ENCODE data around the gene AGO4. TPM values are rescaled to one million over a fixed set of nuclear protein-coding genes. Genes with fewer than 3 reads are reported as not detected.
"Not testable (repeated sequence)": the region's sequence is repeated elsewhere in the genome, so short reads cannot be mapped to it uniquely, and the experiment has no call there.

AGO4 gene
- 11.4 TPM for polyA plus RNA-seq (2013, experiment 1 of 2; ENCODE audit: insufficient read length)
- 12.5 TPM for polyA plus RNA-seq (2013, experiment 2 of 2; ENCODE audit: insufficient read length)

DNA sequence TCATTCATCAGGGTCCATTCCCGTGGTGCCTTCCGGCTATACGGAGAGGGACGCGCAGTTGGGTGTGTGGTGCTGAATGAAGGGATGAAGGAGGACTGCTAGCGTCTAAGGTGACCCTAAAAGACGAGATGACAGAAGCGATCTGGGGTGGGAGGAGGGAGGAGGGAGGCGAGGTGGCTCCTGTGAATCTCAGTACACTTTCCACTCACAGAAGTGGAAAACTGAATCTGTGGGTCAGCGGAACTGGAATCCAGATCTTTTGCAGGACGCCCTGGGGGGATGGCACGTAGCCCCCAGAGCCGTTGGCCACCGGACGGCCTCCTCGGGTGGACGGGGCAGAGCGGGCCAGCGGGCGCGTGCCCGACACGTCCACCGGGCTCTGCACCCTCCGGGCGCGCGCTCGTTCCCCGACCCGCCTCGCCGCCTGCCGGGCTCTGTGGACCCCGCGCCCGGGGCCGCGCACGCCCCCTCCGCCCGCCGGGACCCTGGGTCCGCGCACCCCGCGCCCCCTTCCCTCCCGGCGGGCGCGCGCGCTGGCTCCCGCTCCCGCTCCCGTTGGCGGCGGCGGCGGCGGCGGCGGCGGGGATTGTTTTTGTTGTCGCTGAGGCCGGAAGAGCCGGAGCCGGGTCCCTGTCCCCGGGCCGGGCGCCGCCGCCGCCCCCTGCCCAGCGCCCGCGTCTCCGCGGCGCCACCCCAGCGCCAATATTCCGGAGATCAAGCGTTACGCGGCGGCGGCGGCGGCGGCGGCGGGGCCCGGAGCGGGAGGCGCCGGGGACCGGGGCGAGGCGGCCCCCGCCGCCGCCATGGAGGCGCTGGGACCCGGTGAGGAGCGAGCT lies at the start of gene AGO4:
TSS of gene AGO4 (plus strand) at position 403 of the 836 bp plus-strand sequence. CDS start at position 804, 401 bp downstream.
- DNase-seq, result peak; percentile 62

DNA sequence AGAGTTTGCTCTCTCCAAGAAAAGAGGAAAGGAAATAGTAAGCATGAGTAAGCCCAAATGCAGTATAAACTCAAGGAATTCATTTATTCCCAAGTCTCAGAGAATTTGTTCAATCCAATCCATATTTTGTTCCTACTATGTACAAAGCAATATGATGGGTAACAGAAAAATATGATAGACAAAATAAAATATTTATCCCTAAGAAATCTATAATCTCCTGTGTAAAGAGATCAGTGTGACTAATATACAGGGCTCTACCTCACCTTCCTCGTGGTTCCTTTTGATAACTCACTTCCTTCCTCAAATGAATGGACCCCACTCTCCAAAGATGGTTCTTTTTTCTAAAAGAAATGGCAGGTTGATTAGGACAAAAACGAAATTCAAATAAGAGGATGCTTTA lies 45.7 kb upstream of the AGO4 start:
- DNase-seq, result no peak

DNA sequence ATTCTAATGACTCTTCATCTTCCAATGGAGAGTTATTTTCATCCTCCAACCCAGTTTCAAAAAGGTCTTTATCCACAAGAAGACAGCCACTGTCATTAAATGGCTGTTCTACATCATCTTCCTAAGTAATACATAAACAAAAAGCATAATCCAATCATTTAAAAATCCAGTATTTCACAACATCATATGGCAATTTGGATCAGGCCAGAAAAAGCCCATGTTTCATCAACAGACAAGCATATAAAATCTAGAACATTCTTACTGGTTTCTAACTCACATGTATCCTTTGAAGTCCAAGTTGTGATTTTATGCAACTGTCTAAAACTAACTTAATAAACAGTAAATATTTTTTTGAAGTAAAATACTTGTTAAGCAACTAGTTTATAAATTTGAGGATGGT lies 44.6 kb upstream of the AGO4 start:
- no peak for DNase-seq

DNA sequence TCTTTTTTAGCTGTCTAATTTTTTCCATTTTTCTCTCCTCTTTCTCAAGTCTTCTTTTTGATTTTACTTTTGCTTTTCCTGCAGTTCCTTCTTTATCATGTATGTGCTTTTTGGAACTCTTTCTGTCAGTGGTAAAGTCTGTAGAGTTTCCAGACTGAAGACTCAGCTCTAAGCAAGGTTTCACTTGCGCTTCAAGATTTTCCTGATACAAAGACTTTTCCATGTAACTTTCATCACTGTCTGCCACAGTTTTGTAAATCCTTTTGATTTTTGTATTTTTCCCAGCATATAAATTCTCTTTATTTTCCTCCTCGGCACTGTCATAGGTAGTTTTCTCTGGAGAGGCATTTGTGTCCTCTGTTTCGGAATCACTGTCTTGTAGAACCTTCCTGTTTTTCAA lies 43.5 kb upstream of the AGO4 start:
- DNase-seq, result no peak

DNA sequence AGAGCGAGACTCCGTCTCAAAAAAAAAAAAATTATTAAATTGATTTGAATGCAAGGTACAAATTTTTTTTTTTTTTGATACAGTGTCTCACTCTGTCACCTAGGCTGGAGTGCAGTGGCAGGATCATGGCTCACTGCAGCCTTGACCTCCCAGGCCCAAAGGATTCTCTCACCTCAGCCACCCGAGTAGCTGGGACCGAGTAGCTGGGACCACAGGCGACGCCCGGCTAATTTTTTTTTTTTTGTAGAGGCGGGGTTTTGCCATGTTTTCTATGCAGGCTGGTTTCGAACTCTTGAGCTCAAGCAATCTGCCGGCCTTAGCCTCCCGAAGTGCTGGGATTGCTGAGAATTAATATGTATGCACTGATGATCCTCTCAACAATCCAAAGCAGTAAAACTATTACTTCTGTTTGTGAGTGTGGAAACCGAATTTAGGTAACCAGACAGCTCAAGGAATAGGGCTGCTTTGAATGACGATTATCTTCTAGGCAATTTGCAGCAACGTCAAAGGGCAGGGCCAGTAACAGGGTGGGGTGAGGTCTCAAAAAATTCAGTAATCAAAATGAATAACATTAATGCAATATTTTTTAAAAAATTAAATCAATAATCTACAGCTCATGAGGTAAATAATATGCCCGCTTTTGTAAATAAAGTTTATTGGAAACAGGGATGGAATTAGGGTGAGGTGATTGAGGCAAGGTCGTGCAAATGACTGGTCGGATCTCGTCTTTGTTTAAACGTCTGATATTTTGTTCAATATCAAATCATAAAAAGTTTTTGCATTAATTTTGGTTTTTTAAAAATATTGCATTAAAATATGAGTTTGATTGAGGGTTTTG lies 39.2 kb upstream of the AGO4 start:
- peak; percentile 7 for DNase-seq

DNA sequence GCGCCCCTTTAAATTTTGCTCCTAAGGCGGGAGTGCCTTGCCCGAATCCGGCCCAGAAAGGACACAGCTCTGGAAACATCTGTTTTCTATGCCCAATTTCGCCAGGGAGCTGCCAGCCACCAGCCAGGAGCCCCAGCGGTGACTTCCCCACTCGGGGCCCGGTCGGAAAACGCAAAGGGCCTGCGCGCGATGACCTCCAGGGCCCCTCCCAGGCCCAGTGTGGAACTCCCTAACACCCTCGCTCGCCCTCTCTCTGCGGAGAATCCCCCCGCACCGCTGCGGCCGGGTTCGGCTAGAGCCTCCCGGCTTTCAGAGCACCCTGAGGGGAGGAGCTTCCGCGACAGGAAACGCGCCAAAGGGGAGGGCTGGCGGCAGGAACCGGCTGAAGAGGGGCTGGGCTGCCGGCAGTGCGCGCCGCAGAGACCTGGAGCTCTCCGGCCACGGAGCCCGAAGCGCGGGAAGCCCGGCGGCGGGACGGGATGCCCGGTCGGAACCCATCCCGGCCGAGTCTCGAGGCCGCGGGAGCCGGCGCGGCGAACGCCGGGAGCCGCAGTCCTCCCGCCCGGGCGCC lies 38.5 kb upstream of the AGO4 start:
- DNase-seq, result peak; percentile 89

DNA sequence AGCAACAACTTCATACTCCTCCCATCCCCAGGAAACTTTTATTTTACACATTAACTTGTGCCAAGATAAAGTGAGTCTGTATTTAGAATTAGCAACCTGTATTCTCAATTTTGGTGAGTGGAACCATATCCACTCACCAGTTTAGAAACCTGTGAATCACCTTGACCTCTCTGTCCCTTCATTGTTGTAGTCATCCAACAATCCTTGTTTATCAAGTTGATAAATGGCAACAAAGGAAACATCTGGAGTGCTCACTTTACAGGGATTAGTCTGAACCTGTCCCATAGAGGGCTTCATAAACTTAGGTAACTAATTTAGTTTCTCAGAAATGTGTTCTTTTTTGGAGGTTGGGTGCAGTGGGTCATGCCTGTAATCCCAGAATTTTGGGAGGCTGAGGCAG lies 34.1 kb upstream of the AGO4 start:
- no peak for DNase-seq

DNA sequence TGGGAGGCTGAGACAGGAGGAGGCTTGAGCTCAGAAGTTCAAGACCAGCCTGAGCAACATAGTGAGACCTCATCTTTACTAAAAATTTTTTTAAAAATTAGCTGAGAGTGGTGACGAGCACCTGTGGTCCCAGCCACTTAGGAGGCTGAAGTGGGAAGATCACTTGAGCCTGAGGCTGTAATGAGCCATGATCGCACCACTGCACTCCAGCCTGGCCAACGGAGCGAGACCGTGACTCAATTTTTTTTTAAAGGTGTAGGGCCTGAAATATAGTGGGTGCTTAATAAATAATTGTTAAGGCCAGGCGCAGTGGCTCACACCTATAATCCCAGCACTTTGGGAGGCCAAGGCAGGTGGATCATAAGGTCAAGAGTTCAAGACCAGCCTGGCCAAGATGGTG lies 31.6 kb upstream of the AGO4 start:
- not testable (repeated sequence) for DNase-seq

DNA sequence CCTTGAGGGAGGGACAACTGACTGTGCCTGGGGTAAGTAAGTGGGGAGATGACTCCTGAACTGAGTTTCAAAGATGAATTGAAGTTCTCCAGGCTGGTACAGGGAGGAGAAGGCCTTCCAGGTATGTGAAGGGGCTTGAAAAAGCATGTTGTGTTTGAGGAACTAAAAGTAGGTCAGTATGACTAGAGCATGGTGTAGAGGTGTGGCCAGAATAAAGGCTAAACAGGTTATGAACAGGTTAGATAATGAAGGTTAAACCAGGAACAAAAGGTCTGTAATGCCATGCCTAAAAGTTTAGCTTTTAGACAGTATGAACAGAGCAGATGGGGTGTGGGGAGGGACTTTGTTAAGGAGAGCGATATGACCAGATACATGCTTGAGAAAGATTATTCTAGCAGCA lies 30.7 kb upstream of the AGO4 start:
- no peak for DNase-seq

DNA sequence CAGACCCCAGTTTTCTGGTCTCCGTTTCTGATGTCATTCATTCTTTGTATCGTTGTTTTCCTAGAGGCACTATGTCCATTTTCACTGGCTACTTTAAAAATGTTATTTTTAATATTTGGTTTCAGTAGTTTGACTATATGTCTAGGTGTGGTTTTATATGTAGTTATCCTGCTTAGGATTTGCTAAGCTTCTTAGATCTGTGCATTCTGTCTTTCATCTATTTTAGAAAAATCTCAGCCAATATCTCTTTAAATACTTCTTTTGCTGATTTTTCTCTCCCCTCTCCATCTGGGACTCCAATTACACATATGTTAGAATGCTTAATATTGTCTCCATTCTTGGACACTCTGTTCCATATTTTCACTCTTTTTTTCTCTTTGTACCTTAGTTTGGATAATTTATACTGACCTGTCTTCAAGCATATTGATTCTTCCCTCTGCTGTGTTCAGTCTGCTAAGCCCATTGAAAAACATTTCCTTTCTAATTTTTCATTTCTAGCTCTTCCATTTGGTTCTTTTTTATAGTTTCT lies 24.7 kb upstream of the AGO4 start:
- no peak for DNase-seq

DNA sequence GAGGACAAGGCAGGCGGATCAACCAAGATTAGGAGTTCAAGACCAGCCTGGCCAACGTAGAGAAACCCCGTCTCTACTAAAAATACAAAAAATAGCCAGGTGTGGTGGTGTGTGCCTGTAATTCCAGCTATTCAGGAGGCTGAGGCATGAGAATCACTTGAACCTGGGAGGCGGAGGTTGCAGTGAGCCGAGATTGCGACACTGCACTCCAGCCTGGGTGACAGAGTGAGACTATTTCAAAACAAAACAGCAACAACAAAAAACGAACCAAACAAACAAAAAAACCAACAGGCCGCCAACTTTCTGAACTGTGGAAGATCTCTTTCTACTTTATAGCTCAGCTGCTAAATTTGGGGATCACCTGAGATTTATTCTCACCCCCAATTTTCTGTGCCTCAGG lies 23.5 kb upstream of the AGO4 start:
- not testable (repeated sequence) for DNase-seq

DNA sequence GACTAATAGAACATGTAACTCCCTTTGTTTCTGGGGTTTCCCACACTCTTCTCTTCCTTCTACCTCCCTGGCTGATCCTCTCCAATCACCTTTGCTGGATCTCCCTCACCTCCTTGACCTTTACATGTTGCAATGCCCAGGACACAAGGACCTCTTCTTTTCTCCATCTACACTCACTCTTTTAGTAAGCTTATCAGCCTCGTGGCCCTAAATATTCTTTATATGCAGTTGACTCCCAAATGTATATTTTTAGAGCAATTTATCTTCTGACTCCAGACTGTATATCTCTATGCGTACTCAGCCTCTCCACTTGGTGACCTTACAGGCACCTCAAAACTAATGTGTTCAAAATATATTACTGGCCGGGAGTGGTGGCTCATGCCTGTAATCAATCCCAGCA lies 19.7 kb upstream of the AGO4 start:
- no peak for DNase-seq

DNA sequence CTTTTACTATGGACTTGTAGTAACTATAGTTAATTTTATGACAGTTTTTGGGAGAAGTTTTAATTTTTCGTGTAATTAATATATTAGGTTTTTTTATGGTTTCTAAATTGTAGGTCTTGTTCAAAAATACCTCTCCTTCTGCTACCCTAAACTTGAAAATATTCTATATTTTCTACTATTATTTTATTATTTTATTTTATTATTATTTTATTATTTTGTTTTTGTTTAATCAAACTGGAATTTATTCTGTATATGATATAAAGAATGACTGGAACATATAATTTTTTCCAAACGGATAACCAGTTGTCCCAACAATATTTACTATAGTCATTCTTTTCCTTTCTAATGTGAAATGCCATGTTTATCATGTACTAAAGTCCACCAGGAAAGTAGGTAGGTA lies 17.1 kb upstream of the AGO4 start:
- no peak for DNase-seq

DNA sequence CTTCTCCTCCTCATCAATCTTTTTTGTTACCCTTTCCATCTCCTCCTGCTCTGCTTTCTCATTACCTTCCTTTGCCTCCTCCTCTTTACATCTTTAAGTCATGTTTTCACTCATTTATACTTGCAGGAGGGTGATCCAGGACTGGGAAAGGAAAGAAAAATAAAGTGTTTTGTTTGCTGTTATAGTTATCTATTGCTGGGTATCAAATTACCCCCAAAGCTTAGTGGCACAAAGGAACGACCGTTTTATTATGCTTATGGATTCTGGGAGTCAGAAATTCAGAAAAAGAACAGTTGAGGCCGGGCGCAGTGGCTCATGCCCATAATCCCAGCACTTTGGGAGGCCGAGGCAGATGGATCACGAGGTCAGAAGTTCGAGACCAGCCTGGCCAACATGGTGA lies 12.5 kb upstream of the AGO4 start:
- DNase-seq, result no peak

DNA sequence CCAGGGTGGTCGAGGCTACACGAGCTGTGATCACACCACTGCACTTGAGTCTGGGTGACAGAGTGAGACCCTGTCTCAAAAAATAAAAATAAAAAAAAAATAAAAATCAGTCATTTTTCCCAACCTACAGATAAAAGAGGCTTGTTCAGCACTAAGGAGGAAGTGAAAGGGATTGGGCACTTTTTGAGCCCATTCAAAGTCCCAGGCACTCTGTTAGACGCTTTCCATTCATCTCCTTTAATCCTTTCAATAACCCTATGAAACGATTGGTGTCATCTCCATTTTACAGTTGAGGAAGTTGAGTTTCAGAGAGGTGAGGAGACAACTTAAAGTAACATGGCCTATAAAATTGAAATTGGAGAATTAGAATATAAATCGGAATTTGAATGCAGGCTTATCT lies 10.4 kb upstream of the AGO4 start:
- DNase-seq, result no peak

DNA sequence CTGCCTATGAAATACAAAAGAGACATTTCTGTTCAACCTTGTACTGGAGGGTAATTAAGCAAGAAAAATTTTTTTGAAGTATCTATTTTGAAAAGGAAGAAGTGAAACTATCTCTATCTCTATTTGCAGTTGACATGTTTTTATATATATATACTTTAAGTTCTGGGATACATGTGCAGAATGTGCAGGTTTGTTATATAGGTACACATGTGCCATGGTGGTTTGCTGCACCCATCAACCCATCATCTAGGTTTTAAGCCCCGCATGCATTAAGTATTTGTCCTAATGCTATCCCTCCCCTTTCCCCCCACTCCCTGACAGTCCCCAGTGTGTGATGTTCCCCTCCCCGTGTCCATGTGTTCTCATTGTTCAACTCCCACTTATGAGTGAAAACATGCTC lies 9.8 kb upstream of the AGO4 start:
- DNase-seq, result not testable (repeated sequence)

DNA sequence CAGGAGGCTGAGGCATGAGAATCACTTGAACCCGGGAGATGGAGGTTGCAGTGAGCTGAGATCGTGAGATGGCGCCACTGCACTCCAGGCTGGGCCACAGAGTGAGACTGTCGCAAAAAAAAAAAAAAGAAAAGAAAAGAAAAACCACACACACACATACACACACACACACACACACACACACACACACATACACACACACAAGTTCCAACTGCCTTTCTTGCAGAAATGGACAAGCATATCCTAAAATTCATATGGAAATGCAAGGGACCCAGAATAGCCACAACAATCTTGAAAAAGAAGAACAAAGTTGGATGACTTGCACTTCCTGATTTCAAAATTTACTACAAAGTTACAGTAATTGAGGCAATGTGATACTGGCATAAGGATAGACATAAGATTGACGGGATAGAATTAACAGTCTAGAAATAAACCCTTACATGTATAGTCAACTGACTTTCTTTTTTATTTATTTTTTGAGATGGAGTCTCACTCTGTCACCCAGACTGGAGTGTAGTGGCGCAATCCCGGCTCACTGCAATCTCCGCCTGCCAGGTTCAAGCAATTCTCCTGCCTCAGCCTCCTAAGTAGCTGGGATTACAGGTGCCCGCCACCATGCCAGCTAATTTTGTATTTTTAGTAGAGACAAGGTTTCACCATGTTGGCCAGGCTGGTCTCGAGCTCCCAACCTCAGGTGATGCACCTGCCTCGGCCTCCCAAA lies 7.5 kb upstream of the AGO4 start:
- not testable (repeated sequence) for DNase-seq

DNA sequence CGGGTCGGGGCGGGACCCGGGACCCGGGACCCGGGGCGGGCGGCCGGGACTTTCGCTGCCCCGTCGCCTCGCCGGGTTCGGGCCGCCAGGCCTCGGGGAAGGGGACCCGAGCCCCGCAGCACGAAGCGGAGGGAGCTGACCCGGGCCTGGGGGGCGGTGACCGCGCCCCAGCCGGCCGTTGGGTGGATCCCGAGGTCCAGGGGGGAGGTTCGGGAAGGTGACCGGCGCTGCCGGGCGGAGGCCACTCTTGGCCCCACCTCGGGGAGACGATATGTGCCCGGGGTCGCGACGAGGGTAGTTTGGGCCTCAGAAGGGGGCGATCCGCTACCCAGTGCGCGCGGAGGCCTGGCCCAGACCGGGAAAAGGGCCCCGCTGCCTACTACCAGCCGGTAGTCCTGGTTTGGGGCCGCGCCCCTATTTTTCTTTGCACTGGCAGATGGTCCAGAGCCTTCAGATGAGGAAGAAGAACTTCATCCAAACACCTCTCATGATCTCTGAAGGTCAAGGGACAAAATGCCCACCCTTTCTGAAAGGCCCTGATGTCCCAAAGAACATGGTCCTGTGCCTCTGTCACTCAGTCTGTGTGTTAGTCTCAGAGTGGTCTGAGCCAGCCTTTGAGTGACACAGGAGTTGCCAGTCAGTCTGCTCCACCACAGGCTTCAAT lies 766 bp downstream of the AGO4 start:
- peak; percentile 22 for DNase-seq

DNA sequence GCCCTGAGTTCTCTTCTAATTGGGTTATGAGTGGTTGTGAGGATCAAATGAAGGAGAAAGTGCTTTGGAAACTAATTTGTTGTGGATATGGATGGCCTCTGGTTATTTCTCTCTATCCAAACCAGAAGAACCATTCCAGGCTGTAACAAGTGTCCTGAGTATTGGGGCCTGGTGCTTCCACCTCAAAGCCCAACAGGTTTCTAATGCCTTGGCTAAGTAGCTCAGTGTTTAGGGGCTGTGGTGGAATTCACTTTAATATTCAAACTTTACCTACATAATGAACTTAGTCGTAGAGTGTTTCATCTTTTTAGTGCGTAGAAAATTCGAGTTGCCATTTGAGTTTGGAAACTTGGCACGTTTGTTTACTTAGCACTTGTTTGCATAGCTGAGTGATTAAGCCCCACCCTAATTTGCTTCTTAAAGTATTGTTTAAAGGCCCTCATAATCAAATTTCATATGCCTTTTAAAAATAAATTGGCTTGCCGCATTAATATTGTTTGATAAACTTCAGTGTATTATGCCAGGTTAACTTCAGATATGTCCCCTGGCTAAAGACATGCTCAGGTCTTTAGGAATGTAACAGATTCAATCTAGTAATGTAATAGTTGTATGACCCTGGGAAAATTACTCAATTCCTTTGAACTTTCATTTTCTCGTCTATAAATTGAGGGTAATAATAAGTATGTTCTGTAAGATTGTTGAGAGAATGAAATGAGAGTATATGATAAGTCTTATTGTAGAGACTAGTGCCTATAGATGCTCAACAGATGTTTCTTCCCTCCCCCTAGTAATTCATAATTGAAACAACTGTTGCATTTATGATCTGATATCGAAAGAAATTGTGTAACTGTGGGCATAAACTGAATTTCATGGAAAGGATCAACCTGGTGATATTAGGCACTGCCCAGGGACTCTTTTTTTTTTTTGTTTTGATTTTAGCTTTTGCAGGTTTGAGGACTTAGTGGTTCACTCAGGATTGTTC lies 1.6 kb downstream of the AGO4 start:
- no peak for DNase-seq

DNA sequence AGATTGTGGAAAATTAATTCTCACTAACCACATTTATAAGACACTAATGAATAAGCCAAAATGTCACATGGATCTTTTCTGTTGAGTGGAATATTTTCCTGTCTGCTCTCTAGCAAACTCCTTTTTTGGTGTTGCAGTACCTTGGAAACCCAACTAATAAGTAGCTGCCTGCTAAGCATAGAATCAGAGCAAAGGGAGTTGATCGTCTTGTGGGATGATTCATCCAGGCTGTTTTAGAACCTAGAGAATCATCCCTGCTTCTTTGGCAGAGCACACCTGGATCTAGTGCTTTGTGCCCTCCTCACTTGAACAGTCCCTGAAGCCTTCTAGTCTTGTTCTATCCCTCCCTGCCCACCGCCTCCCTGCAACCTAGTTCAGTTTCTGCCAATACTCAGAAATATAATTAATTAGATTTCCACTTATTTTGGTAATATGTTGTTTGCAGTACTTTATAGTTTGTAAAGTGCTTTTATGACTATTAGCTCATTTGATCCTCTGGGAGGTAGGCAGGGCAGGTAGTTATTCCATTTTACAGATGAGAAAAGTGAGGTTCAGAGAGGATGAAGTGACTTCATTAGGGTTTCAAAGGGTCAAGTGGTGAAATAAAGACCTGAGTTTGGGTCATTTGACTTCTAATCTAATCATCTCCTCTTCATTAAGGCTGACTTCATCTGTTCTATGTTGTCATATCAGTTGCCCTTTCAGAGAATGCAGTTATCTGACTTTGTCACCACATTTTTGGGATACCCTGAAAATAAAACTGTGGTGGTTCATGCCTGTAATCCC lies 2.5 kb downstream of the AGO4 start:
- DNase-seq, result peak; percentile 21
